ENCODE results near the gene STPG3. TPM values are rescaled to one million over a fixed set of nuclear protein-coding genes. Genes with fewer than 3 reads are reported as not detected.
"Not testable (repeated sequence)": the region's sequence is repeated elsewhere in the genome, so short reads cannot be mapped to it uniquely, and the experiment has no call there.

The STPG3 gene
- total RNA-seq, 2 donors from 2014 or later = not detected

DNA sequence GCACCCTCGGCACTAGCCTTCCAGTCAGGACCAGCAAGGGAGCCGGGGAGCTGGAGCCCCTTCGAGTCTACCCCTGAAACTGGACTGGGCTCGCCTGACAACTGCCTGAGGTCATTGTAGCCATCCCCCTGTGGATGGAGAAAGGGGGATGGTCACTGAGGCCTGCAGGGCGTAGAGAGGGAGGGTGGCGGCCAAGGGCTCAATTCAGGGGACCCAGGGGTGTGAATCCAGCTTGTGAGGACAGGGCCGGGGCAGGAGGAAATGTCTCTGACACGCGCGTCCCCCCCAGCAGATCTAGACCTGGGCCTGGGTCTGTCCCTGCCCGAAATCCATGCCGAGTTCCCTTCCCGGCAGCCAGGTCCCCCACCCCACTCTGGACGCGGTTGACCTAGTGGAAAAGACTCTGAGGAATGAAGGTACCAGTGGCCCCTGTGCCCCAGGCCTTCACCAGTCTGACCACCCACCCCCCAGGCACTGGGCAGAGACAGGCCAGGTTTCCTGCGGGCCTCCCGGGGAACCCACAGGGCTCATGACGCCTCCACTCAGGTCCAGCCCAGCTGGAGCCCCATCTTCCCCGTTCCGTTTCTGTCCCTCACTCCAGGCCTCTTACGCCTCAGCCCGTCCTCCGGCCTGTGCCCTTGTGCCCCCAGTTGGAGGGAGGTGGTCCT lies 19.6 kb upstream of the STPG3 start:
- DNase-seq (ENCODE audit: low spot score) = no peak
- intact Hi-C loops (cut with DNase I) = no loop called here

DNA sequence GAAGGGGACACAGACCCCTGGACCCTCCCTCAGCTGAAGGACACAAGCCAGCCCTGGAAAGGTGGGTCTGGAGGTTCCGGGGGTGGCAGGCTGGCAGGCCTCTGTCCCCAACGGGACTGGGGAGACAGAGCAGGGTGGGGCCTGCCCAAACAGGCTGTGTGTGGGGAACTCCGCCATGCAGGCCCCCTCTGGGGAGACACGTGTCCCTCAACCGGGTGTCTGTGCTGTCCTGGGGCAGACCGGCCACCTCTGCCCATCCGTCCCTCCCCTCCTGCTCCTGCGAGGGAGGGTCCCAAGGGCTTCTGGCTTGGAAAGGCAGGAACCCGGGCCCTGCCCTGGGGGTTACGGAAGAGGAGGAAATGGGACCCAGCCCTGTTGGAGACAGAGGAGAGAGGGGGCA lies 19.0 kb upstream of the STPG3 start:
- no peak for DNase-seq (ENCODE audit: low spot score)
- intact Hi-C loops (cut with DNase I) = no loop called here

DNA sequence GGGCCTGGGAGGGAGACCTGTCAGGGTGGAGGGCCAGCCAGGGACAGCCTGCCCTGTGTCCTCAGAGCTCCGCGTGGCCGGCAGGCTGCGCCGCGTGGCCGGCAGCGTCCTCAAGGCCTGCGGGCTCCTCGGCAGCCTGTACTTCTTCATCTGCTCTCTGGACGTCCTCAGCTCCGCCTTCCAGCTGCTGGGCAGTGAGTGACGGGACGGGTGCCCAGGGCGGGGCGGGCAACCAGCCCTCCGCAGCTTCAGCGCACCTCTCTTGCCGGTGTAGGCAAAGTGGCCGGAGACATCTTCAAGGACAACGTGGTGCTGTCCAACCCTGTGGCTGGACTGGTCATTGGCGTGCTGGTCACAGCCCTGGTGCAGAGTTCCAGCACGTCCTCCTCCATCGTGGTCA lies 18.6 kb upstream of the STPG3 start:
- no peak for DNase-seq (ENCODE audit: low spot score)
- intact Hi-C loops (cut with DNase I) = no loop called here

DNA sequence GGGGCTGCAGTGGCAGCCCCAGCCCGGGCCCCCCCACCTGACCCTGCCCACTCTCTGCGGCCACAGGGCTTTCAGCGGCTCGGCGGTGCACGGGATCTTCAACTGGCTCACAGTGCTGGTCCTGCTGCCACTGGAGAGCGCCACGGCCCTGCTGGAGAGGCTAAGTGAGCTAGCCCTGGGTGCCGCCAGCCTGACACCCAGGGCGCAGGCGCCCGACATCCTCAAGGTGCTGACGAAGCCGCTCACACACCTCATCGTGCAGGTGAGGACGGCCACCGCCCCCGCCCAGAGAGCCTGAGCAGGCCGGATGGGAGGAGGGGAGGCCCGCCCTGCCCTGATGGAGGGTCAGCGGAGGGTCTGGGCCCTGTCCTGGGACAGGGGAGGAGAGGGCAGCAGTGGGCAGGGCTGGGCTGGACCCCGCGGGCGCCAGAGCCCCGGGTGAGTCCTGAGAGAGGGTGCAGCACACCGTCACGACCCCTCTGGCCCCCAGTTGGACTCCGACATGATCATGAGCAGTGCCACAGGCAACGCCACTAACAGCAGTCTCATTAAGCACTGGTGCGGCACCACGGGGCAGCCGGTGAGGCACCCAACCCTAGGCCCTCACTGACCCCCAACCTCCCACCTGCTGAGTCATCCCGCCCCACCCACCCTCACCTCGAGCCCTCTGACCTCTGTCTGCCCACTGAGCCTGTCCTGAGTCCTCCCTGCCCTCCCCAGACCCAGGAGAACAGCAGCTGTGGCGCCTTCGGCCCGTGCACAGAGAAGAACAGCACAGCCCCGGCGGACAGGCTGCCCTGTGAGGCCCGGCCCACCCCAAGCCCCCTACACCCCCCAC lies 17.7 kb upstream of the STPG3 start:
- intact Hi-C loops (cut with DNase I) = no loop called here
- DNase-seq (ENCODE audit: low spot score) = no peak

DNA sequence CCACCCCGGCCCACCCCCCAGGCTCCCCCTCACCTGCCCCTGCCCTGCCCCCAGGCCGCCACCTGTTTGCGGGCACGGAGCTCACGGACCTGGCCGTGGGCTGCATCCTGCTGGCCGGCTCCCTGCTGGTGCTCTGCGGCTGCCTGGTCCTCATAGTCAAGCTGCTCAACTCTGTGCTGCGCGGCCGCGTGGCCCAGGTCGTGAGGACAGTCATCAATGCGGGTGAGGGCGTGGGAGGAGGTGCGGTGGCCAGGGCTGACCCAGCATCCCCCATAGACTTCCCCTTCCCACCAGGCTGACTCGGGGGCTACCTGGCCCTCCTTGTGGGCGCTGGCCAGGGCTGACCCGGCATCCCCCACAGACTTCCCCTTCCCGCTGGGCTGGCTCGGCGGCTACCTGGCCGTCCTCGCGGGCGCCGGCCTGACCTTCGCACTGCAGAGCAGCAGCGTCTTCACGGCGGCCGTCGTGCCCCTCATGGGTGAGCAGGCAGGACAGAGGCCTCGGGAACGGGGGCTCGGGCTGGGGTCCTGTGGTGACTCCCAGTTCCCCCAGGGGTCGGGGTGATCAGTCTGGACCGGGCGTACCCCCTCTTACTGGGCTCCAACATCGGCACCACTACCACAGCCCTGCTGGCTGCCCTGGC lies 16.9 kb upstream of the STPG3 start:
- DNase-seq (ENCODE audit: low spot score) = no peak
- intact Hi-C loops (cut with DNase I) = no loop called here

DNA sequence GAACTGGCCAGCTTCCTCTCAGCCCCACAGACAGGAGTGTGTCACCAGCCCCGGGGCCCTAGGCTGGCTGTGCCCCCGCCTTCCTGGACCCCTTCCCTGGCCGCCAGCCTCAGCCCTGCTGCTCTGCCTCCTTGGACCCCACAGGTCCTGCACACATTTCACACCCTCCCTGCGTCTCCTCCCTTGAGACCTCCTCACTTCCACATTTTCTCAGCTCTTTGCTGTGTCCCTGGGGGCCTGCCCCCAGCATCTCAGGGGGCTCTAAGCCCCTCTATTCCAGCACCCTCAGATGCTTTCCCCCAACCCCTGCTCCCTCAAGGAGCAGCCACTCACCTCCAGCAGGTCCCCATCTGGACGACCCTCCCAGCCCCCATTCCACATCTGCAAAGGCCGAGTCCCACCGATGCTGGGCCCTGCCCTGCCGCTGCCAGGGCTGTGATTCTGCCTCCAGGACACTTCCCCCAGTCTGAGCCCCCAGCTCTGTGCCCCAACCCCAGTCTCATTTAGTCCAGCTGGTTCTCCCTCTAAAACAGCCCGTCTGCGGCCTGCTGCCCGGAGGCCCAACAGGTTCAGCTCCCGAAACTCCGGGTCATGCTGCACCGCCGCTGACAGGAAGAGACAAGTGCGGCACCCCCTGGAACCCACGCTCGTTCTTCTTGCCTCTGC lies 16.2 kb upstream of the STPG3 start:
- intact Hi-C loops (cut with DNase I) = no loop called here

DNA sequence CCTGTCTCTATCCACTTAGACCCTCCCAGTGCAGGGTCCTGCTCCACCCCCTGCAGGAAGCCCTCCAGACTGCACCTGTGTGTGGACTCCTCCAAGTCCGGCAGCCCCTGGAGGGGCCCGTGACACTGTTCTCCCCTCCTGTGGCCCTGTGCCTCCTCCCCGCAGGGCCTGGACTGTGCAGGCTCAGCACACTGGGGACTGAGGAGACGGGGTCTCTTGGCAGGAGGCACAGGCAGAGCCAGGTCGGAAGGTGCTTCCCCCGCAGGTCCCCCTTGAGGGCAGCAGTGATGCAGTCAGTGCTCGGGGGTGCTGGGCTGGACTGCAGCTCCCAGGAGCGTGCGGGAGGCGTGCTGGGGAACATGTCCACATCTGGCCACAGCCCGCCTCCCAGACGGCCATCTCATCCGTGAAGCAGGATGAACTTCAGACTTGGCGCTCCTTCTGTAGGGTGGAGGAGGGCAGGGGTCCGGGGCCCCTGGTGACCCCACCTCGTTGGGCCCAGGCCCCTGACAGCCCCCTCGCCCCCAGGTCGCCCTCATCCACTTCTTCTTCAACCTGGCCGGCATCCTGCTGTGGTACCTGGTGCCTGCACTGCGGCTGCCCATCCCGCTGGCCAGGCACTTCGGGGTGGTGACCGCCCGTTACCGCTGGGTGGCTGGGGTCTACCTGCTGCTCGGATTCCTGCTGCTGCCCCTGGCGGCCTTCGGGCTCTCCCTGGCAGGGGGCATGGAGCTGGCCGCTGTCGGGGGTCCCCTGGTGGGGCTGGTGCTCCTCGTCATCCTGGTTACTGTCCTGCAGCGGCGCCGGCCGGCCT lies 15.5 kb upstream of the STPG3 start:
- DNase-seq (ENCODE audit: low spot score) = no peak
- intact Hi-C loops (cut with DNase I) = no loop called here

More for the DNA sequence above, 16.2 kb upstream of the STPG3 start:
- DNase-seq (ENCODE audit: low spot score) = no peak

DNA sequence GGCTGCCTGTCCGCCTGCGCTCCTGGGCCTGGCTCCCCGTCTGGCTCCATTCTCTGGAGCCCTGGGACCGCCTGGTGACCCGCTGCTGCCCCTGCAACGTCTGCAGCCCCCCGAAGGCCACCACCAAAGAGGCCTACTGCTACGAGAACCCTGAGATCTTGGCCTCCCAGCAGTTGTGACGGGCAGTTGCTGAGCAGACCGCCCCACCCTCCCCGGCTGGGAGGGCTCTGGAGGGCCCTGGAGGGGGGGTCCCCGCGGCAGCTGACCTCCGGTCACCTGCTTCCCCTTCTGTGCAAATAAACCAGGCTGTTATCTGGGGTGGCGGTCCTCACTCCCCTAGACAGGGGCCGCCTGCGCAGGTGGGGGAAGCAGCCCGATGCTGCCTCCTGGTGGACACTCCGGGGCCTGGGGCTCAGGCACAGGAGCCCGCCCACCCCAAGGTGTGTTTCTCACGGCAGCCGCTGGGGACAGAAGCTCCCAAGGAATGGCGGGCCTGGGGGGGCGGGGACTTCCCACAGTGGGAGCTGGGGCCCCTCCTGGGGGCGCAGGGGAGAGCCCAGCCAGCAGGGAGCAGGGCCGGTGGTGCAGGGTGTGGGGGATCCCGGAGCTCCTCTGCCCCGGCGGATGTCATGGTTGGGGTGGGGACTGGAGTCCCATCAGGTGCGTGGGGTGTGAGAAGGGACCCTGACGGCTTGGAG lies 14.7 kb upstream of the STPG3 start:
- intact Hi-C loops (cut with DNase I) = no loop called here

DNA sequence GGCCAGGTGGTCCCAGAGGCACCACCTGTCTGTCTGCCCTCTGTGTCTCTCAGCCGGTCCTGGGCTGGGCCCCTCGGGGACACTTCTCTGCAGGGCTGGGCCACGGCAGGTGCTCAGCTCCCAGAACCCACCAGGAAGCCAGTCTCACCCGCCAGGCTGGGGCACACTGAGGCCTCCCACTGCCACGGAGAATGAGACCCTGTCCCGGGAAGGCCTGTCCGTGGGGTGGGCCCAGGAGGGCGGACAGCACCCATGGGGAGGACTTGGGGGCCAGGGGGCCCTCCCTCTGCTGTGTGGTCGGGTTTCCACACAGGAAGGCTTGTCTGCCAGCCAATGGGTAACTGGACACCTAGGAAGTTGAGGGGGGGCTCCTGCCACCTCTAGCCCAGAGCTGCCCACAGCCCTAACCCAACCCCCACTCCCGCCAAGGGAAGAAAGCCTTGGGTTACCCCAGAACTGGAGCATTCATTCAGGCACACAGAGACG lies 14.1 kb upstream of the STPG3 start:
- intact Hi-C loops (cut with DNase I) = no loop called here
- DNase-seq (ENCODE audit: low spot score) = no peak

More for the DNA sequence above, 14.7 kb upstream of the STPG3 start:
- peak; percentile 95 for DNase-seq (ENCODE audit: low spot score)

DNA sequence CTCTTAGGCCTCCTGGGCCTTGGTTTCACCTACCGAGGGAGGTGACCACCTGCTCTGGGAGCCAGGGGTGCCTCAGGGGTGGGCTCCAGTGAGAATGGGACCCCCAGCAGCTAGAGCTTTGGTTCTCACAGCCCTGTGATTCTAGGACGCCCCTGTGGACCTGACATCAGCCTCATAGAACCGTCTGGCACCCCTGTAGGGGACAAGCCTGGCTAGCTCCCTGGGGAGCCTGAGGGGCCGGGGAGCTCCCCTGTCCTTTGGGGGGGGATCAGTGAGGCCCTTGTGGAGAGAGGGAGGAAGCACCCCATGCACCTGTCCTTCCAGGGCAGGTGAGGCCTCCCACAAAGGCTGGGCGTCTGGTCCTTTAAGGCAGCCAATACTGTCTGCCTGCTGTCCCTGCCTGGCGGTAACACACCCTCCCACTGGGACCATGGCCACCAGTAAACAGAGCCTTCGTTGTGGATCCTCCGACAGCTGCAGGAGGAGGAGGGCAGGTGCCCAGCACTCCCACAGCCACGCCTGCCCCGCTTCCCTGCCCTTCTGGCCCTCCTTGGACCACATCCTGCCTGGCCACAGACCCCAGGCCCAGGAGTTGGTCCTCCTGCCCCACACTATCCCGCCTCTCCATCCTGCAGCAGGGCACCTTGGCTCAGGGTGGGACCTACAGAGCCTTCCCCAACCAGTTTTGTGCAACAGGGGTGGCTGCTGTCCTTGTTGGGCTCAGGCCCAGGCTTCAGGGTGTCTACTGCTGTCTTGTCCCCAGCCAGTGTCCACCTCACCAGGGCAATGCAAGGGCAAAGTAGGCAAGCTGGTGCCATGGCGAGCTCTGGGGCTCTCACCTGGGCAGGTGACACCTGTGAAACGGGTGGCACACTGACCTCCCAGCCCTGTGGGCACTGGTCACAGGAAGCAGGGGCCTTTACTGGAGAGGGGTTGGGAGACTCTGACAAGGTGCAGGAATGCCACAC lies 13.0 kb upstream of the STPG3 start:
- intact Hi-C loops (cut with DNase I) = no loop called here
- DNase-seq (ENCODE audit: low spot score) = no peak

DNA sequence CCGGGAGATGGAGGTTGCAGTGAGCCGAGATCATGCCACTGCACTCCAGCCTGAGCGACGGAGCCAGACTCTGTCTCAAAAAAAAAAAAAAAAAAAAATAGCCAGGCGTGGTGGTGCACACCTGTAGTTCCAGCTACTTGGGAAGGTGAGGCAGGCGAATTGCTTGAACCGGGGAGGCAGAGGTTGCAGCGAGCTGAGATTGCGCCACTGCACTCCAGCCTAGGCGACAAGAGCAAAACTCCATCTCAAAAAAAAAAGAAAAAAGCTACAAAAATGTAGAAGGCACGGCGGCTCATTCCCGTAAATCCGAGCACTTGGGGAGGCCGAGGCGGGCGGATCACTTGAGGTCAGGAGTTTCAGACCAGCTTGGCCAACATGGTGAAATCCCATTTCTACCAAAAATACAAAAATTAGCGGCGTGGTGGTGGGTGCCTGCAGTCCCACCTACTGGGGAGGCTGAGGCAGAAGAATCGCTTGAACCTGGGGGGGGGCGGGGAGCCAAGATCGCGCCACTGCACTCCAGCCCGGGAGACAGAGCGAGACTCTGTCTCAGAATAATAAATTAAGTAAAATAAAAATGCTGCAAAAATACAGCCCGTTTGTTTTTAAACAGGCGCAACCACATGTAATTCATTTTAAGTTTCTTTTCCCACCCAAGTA lies 11.4 kb upstream of the STPG3 start:
- DNase-seq (ENCODE audit: low spot score); intact Hi-C loops (cut with DNase I): not testable (repeated sequence)

DNA sequence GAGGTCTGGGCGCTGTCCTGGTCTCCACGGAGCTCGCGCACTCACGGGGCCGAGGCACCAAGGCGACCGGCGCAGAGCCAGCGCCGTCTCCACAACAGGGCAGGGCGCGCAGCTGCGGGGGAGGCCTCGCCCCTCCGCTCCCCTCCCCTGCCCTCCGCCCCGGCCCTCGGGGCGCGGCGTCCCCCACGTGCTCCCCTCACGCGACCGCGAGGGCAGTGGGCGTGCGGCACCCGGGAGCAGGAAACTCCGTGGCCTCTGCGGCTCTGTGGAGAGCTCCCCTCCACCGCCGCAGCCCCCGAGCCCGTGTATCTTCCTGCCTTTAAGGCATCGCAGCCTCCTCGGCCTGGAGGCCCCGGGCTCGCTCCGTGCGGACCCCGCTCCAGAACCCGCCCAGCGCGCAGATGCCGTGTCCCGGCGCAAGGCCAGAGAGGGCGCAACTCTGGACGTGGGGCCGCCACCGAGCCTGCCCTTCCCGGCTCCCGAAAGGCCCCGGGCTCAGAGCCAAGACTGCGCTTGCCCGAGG lies 10.7 kb upstream of the STPG3 start:
- DNase-seq (ENCODE audit: low spot score) = peak; percentile 93
- intact Hi-C loops (cut with DNase I) = no loop called here

DNA sequence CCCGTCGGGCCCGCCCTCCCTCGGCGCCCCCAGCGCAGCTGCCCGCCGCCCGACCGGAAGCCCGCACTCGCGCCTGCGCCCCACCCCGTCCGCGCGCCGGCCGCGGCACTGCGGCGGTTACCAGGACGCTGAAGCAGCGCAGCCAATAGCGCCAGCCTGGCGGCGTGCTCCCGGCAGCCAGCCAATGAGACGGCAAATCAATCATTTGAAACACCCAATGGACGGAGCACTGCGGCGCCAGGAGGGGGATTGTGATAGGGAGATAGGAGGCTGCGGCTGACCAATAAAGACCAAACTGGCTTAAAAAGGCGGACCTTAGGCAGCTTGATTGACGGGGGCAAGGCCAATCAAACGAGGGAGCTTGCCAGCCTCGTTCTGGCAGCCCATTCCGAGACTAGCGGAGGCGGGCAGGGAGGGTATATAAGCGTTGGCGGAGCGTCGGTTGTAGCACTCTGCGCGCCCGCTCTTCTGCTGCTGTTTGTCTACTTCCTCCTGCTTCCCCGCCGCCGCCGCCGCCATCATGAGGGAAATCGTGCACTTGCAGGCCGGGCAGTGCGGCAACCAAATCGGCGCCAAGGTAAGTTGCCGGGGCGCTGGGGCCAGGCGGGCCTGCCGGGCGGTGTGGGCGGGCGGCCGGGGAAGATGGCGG lies 10.1 kb upstream of the STPG3 start, which contains the start of gene TUBB4B:
Gene TUBB4B (plus strand): TSS at position 447 of the 649 bp plus-strand sequence. CDS start 74 bp downstream, at position 521.
- DNase-seq (ENCODE audit: low spot score) = peak; percentile 100
- intact Hi-C loops (cut with DNase I) = no loop called here

DNA sequence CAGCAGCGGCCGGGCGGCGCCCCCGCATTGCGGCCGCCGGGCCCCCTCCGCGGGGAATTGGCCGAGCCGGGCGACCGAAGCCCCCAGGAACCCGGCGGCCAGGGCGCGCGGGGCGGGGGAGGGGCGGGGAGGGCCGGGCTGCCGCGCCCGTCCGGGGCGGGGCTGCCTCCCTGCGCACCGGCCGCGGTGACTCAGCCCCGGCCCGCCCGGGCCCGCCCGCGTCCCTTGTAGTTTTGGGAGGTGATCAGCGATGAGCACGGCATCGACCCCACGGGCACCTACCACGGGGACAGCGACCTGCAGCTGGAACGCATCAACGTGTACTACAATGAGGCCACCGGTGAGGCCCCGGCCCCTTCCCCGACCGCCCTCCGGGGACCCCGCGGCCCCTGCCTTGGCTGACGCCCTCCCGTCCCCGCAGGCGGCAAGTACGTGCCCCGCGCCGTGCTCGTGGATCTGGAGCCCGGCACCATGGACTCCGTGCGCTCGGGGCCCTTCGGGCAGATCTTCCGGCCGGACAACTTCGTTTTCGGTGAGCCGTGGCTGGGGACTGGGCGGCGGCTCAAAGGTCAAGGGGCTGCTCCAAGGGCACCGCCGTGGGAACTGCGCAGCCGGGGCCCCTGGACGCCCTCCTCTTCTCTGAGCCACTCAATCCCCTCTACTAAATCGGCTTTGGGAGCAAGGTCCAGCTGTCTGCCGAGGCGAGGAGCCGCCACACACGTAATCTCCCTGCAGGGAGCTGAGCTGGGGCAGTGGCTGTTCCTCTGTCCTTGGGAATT lies 9.4 kb upstream of the STPG3 start:
- intact Hi-C loops (cut with DNase I) = no loop called here

More for the DNA sequence above, 9.4 kb upstream of the STPG3 start:
- DNase-seq (ENCODE audit: low spot score) = peak; percentile 93

Data from posterior vena cava (tissue), 2 donors.